Glutamatergic neuron (in vitro differentiated cells): ENCODE results near the gene DHX34. TPM values are rescaled to one million over a fixed set of nuclear protein-coding genes. Genes with fewer than 3 reads are reported as not detected.

Experiments used
- DNase-seq: peaks from one replicate; pipeline ENCODE4 v3.0.0; 2022
- H3K27ac Mint-ChIP-seq: one replicate; pipeline ENCODE4 v1.8.0; 2020; ENCODE audit warnings: mild to moderate bottlenecking, mixed read lengths, inconsistent platforms; ENCODE audit not compliant: unreplicated experiment
- H3K27me3 Mint-ChIP-seq: one replicate; pipeline ENCODE4 v1.8.0; 2020; ENCODE audit warnings: mild to moderate bottlenecking, moderate library complexity, mixed read lengths, inconsistent platforms; ENCODE audit not compliant: unreplicated experiment
- H3K36me3 Mint-ChIP-seq: one replicate; pipeline ENCODE4 v1.8.0; 2020; ENCODE audit warnings: mild to moderate bottlenecking, mixed read lengths, inconsistent platforms; ENCODE audit not compliant: unreplicated experiment
- H3K4me1 Mint-ChIP-seq: one replicate; pipeline ENCODE4 v1.8.0; 2020; ENCODE audit warnings: mild to moderate bottlenecking, low read depth, mixed read lengths, inconsistent platforms; ENCODE audit not compliant: unreplicated experiment
- H3K4me3 Mint-ChIP-seq: one replicate; pipeline ENCODE4 v1.8.0; 2020; ENCODE audit warnings: mild to moderate bottlenecking, mixed read lengths, inconsistent platforms; ENCODE audit not compliant: unreplicated experiment
- H3K9me3 Mint-ChIP-seq: one replicate; pipeline ENCODE4 v1.8.0; 2020; ENCODE audit warnings: mild to moderate bottlenecking, moderate library complexity, mixed read lengths, inconsistent platforms; ENCODE audit not compliant: unreplicated experiment
- total RNA-seq: library from RNA; stranded (reverse); fragmentation: NEBNext Ultra II Directional; extraction: Animal tissue kit (Norgen Biotek cat#: 25700); gene quantifications from one replicate; pipeline ENCODE4 v1.2.1, GENCODE V29; 2021; ENCODE audit not compliant: unreplicated experiment
- TF ChIP-seq, protein P1 (sequence below): fragments of 200-600 bp; sonication (generic); IDR thresholded peaks from one replicate; pipeline ENCODE4 v1.5.0; 2021; ENCODE audit not compliant: partially characterized antibody, unreplicated experiment

The DHX34 gene
- total RNA-seq, 1 donor from 2014 or later = 119 TPM

DNA sequence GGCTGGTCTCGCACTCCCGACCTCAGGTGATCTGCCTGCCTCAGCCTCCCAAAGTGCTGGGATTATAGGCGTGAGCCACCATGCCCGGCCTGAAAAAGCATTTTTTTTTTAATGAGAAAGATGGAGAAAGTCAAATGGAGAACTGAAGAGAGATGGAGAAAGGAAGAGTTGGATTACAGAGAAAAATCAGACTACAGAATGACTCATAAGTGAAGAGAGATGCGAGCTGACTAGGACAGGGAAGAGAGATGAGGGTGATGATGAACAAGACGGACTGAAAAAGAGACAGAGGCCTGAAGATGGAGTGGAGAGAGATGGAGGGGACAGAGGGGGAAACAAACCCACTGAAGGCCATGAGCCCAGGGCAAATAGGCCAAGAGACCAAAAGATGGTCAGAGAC lies 1.5 kb downstream of the DHX34 start:
- Mint-ChIP-seq H3K9me3 (peaks cover 7% of the 10 kb centered on the region), H3K4me3 (peak overlapping the region; percentile 2), H3K4me1 (peaks cover 8% of the 10 kb centered on the region), H3K27ac (no peak overlapping the region), H3K36me3 (peaks cover 4% of the 10 kb centered on the region), H3K27me3 (peaks cover 8% of the 10 kb centered on the region)
- TF ChIP-seq, protein P1, sequence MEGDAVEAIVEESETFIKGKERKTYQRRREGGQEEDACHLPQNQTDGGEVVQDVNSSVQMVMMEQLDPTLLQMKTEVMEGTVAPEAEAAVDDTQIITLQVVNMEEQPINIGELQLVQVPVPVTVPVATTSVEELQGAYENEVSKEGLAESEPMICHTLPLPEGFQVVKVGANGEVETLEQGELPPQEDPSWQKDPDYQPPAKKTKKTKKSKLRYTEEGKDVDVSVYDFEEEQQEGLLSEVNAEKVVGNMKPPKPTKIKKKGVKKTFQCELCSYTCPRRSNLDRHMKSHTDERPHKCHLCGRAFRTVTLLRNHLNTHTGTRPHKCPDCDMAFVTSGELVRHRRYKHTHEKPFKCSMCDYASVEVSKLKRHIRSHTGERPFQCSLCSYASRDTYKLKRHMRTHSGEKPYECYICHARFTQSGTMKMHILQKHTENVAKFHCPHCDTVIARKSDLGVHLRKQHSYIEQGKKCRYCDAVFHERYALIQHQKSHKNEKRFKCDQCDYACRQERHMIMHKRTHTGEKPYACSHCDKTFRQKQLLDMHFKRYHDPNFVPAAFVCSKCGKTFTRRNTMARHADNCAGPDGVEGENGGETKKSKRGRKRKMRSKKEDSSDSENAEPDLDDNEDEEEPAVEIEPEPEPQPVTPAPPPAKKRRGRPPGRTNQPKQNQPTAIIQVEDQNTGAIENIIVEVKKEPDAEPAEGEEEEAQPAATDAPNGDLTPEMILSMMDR = no peak
- no peak for DNase-seq

DNA sequence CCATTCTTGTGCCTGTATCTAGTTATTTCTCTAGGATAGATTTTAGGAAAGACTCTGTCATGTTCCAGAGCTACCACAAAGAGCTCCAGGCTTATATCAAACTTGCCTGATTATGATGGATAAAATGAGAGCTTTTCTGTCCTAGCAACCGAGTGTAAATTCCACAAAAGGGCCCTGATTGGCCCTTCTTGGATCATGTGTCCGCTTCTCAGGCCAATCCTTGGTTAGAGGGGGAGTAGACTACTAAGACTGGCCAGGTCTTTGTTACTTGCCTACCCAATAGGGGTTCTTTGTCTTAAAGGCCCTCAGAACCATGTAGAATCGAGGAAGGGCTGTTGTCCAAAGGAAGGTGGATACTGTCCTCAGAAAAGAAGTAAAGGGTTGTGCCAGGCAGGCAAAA lies 2.4 kb downstream of the DHX34 start:
- H3K9me3 Mint-ChIP-seq = peaks cover 7% of the 10 kb centered on the region
- H3K27ac Mint-ChIP-seq = no peak overlapping the region
- TF ChIP-seq, protein P1 = no peak
- peaks cover 8% of the 10 kb centered on the region for H3K4me1 Mint-ChIP-seq
- DNase-seq = no peak
- H3K4me3 Mint-ChIP-seq = peak overlapping the region; percentile 25
- peaks cover 4% of the 10 kb centered on the region for H3K36me3 Mint-ChIP-seq
- H3K27me3 Mint-ChIP-seq = peaks cover 8% of the 10 kb centered on the region

DNA sequence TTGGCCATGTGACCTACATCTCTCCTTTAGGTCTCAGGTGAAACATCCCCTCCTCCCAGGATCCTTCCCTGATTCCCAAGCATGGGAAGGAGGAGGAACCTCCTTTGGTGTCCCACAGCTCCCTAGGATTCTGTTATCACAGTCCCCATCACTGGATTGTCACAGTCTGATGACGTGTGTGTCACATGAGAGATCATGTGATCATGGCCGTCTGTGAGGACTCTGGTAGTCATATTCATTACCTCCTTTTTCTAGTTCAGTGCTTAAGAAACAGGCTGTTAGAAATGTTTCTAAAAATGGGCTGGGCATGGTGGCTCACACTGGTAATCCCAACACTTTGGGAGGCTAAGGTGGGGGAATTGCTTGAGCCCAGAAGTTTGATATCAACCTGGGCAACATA lies 3.0 kb downstream of the DHX34 start:
- H3K27me3 Mint-ChIP-seq = peaks cover 8% of the 10 kb centered on the region
- no peak for DNase-seq
- H3K9me3 Mint-ChIP-seq = peaks cover 7% of the 10 kb centered on the region
- H3K4me1 Mint-ChIP-seq = peaks cover 8% of the 10 kb centered on the region
- H3K27ac Mint-ChIP-seq = no peak overlapping the region
- TF ChIP-seq, protein P1 = no peak
- peaks cover 4% of the 10 kb centered on the region for H3K36me3 Mint-ChIP-seq
- H3K4me3 Mint-ChIP-seq = no peak overlapping the region

DNA sequence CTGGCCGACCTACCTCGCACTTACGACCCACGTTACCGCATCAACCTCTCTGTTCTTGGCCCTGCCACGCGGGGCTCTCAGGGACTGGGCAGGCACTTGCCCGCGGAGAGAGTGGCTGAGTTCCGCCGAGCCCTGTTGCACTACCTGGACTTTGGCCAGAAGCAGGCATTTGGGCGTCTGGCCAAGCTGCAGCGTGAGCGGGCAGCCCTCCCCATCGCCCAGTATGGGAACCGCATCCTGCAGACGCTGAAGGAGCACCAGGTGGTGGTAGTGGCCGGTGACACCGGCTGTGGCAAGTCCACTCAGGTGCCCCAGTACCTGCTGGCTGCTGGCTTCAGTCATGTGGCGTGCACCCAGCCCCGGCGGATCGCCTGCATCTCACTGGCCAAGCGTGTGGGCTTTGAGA lies 4.2 kb downstream of the DHX34 start:
- H3K36me3 Mint-ChIP-seq = peaks cover 4% of the 10 kb centered on the region
- H3K27ac Mint-ChIP-seq = no peak overlapping the region
- H3K27me3 Mint-ChIP-seq = peaks cover 8% of the 10 kb centered on the region
- peaks cover 8% of the 10 kb centered on the region for H3K4me1 Mint-ChIP-seq
- H3K4me3 Mint-ChIP-seq = no peak overlapping the region
- TF ChIP-seq, protein P1 = no peak
- DNase-seq = no peak
- H3K9me3 Mint-ChIP-seq = peaks cover 7% of the 10 kb centered on the region

DNA sequence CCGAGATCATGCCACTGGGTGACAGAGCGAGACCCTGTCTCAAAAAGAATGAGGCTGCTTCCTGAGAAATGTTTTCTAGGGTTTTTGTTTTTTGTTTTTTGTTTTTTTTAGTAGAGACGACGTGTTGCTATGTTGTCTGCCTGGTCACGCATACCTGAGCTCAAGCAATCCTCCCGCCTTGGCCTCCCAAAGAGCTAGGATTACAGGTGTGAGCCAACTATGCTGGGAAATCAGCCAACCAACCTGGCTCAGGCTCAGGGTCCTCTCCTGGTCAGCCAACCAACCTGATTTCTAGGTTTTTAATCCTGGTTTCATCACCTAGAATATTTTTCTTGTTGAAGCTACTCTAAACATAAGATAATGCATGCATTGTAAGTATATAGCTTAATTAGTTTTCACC lies 7.8 kb downstream of the DHX34 start:
- Mint-ChIP-seq H3K4me3 (no peak overlapping the region), H3K36me3 (peaks cover 4% of the 10 kb centered on the region), H3K27me3 (peaks cover 9% of the 10 kb centered on the region), H3K27ac (no peak overlapping the region), H3K4me1 (no peaks in the 10 kb centered on the region), H3K9me3 (peaks cover 1% of the 10 kb centered on the region)
- DNase-seq = no peak
- TF ChIP-seq, protein P1 = no peak
